HL-60/S4 treated with phorbol 12-myristate 13-acetate at 8.2 ng/mL for 4 days and 3 days (cell line): ENCODE measurements around the gene INO80C.
"Not testable (repeated sequence)": the region's sequence is repeated elsewhere in the genome, so short reads cannot be mapped to it uniquely, and the experiment has no call there.

ENCODE experiments used
- in situ Hi-C: fragments of 300-500 bp; cut with MboI; formaldehyde crosslinking; loops from 2 replicates; pipeline ENCODE4 v1.15.0; 2022; ENCODE audit warnings: low sequenced_read_pairs

INO80C gene

DNA sequence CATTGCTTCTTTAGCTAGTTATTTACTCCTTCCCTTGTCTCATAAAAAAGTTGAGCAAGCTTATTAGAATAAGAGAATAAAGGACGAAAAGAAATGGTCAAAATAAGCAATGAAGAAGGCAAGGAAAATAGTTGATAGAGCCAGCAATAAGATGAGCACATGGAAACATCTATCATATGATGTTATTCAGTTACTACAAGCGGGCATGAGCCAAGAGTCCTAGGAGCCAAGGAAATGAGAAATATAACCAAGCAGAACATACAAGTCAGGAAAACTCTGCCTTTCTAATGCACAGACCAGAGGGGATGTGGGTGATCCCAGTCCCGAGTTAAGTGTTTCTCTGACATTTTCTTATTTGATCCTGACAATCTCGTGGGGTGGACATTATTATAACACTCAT is 33.9 kb downstream of the INO80C start:
- in situ Hi-C loops, result no loop called here

DNA sequence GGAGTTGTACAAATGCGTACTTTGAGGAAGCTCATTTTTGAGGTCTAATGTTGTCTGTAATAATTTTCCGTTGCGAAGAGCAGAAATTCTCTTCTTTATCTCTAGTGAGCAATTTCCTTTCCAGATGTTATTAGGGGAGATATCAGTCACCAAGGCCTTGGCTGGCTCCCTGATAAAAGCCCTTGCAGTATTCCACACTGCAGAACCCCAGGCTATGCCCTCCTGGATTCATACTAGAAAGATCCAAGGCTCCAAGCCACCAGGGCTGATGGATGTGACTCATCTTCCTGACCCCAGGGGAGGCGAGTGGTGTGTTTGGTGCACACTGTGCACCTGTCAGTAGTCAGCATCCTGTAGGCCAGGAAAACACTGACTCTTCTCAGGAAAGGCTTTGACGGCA is 34.7 kb downstream of the INO80C start:
- in situ Hi-C loops, result no loop called here

DNA sequence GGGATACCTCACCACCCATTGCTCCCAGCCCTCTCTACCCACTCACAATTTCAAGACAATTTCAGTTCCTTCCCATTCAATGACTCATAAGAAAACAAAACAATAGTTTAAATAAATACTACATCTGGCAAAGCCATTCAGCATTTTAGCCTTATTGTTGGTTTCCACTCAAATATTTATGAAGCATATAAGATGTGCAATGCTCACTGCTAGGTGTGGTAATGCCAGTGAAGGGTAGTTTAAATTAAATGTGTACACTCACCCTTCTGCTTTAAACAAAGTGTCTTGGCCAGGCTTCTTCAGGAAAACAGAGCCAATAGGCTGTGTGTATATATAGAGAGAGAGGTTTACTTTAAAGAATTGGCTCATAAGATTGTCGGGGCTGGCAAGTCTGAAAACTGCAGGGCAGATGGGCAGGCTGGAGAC is 37.0 kb downstream of the INO80C start:
- in situ Hi-C loops, result no loop called here

DNA sequence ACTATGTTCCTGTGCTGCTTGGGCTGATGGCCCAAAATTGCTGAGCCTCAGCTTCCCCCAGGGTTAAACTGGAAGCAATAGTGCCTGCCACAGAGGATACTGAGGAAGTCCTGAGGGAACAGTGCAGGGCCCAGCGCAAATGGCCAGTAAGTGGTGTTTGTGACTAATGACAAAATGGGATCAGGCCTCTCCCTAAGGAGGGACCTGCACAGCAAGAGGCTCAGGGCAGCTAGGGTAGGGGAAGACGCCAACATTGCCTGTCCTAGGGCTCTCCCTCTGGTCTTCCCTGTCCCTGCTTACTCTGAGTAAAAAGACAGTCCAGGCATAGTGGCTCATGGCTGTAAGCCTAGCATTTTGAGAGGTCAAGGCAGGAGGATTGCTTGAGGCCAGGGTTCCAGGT is 37.8 kb downstream of the INO80C start:
- in situ Hi-C loops, result no loop called here

DNA sequence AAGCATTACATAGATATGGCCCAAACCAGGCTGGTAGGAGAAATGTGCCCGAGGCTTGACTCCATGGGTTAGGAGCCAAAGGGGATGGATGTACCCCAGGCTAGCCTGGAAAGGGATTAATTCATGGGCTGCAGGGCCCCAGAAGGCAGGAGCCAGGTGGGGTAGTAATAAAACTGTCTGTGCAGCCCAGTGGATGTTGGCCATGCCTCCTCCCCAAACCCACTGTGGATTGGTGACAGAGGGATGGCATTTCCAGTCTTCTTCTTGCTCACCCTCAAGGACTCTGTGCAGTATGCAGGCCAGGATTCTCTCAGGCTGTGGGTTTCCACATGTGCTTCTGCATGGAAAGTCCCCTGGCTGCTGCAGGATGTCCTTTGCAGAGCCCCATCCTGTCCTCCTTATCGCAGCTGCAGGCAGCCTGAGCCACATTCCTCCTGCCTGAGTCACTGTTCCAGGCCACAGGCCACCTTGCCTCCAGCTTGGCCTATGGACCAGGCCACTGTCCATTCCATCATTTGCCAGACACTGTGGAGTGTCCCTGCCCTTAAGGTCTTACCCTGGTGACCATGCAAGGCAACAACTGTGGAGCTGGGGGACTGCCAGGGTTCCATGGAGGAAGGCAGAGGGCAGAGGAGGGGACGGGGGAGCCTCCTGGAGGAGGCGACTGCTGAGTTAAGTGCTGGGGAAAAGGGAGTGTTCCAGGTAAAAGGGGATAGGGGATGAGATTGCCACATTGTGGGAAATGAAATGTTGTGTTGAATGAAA is 38.9 kb downstream of the INO80C start:
- in situ Hi-C loops, result no loop called here

DNA sequence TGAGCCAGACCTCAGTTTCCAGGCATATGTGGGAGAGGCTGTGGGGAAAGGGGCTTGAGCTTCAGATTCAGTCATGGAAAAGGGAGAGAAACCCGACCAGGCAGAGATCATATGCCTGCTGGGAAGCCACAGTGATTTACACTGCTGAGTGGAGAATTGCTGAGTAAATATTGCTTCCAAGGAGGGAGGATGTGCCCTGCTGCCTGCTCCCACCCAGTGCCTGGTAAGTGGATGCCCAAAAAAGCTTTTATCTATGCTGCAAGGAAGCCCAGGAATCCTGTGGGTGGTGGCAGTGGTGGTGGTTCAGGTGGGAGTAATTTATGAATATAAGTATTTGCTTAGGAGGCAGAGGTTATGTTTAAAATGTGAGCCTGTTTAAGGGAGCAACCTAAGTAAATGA is 39.5 kb downstream of the INO80C start:
- in situ Hi-C loops, result no loop called here

DNA sequence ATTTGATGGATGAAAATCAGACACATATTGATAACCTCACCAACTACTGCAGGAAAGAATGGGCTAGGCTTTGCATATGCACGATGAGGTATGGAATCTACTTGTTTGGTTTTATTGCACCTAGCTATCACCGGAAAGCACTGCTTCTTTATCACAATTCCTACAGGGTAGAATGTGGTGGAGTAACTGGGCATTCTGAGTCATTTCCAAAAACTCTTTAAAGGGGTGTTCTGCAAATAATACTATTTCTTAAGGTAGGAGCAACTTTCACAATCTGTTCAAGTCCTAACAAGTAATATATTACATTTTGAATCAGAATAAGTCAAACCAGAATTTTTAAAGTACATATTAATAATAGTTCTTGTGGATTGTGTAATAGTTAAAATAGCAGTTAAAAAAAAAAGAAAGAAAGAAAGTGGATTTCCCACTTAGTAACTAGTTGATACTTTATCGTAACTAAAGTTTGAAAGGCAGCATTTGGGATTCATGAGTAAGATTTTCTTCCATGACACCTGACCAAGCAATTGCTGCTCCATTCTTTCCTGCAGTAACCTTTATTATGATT is 40.5 kb downstream of the INO80C start:
- in situ Hi-C loops, result no loop called here

DNA sequence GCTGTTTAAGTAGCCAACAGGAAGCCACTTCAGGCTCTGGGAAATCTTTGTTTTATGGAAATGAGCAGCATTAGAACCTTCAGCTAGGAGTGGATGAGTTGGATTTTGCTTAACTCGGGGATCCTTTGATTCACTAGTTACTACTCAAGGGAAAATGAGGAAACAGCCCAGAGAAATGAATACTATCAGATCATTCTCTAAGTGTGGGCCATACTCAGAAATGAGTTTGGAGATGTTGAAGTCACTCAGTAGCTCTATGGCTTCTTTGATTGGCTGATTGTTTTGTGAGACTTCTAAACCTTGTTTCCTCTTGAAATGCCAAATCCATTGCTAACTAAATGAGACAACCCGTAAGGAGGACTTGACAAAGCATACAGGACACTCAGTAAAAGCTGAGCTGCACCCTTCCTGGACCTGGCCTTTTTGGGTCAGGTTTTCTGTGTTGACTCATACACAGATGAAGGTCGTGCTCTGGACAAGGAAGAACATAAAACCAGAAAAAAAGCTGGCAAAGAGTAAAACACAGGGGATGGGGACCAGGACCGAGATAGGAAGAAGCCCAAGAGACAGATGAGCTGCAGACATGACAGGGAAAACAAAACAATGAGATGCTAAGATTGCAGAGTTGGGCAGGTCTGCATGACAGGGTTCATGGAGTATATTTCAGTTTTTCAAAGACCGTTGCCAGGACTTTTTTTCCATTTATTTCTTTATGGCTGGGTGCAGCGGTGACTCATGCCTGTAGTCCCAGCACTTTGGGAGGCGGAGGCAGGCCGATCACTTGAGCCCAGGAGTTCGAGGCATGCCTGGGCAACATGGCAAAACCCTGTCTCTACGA is 41.6 kb downstream of the INO80C start:
- in situ Hi-C loops, result no loop called here

DNA sequence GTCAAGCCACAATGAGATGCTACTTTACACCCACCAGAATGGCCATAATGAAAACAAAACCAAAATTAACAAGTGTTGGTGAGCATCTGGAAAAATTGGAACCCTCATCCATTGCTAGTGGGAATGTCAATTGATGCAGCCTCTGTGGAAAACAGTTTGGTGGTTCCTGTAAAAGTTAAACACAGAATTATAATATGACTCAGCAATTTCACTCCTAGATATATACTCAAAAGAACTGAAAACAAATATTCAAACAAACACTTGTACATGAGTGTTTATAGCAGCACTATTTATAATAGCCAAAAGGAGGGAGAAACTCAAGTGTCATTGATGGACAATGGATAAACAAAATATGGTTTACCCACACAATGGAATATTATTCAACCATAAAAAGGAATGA is 43.0 kb downstream of the INO80C start:
- in situ Hi-C loops, result no loop called here

DNA sequence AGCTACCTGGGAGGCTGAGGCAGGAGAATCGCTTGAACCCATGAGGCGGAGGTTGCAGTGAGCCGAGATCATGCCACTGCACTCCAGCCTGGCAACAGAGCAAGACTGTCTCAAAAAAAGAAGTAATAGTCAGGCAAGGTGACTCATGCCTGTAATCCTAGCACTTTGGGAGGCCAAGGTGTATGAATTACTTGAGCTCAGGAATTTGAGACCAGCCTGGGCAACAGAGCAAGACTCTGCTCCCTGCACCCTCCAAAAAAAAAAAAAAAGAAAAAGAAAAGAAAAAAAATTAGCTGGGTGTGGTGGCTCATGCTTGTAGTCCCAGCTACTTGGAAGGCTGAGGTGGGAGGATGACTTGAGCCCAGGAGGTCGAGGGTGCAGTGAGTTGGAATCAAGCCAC is 44.7 kb downstream of the INO80C start:
- in situ Hi-C loops, result not testable (repeated sequence)

DNA sequence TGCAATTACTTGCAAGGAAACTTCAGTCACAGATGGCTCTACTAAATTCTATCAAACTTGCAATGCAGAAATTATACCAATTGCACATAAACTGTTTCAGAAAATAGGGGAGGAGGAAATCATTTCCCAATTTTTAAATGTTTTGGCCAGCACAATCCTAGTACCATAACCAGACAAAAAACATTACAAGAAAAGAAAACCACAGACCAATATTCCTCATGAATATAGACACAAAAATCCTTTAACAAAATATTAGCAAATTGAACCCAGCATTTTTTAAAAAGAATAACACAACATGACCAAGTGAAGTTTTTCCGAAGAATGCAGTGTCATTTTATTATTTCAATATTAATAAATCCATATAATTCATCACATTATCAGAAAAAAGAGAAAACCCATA is 45.8 kb downstream of the INO80C start:
- in situ Hi-C loops, result no loop called here

DNA sequence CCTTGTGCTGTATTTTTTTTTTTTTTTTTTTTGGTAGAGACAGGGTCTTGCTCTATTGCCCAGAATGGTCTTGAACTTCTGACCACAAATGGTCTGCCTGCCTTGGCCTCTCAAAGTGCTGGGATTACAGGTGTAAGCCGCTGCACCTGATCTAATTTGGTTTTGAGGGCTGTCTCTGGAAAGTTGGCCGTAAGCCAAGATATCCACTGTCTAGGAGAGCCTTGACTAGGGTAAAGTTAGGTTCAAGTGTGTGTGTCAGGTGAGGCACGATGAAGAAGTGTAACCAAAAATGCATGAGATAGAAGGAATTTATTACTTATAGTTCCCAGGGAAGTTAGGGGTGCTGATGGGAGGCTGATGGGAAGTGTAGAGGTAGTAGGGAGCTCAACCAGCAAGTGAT is 46.7 kb downstream of the INO80C start:
- in situ Hi-C loops, result no loop called here

DNA sequence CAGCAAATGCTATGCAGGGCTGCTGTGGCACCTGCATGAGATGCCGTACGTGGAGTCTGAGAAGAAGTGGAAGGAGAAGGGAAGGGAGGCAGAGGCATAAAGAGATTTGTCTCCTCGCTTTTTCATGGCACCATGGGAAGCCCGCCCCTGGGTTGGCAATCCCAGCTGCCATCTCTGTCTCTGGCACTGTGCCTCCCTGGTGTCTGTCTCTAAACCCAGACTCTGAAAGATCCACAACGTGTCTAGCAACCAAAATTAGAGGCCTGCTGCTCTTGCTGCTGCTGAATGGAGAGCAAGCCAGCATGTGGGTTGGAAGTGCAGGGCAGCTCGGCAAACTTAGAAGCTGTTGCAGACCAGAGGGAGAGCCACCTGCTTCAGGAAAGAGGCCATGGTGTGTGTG is 53.1 kb downstream of the INO80C start:
- in situ Hi-C loops, result no loop called here

DNA sequence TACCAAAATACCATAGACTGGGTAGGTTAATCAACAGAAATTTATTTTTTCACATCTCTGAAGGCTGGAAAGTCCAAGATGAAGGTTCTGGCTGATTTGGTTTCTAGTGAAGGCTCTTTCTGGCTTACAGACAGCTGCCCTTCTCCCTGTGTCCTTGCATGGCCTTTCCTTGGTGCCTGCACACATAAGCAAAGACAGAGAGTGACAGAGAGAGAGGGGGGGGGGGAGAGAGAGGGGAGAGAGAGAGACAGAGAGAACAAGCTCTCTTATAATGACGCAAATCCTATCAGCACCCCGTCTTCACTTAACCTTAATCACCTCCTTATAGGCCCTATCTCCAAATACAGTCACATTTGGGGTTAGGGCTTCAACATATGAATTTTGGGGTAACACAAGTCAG is 53.9 kb downstream of the INO80C start:
- in situ Hi-C loops, result no loop called here

DNA sequence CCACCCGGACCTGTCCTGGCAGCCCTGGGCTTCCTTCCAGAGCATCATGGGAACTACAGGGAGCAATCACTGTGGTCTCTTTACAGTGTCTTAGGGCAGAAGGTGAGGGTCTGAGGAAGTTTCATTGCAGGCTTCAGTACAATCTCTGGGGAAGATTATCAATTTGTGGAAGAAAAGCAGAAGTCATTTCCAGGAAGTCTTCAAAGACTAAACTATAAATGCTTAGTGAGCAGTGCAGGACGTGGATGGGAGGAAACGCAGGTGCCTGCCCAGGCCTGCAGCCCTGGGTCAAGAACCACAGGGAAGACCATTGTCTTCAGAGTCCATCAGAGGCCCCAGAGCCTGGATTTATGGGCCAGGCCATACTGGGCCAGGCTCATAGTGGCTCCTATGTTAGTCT is 54.3 kb downstream of the INO80C start:
- in situ Hi-C loops, result no loop called here

DNA sequence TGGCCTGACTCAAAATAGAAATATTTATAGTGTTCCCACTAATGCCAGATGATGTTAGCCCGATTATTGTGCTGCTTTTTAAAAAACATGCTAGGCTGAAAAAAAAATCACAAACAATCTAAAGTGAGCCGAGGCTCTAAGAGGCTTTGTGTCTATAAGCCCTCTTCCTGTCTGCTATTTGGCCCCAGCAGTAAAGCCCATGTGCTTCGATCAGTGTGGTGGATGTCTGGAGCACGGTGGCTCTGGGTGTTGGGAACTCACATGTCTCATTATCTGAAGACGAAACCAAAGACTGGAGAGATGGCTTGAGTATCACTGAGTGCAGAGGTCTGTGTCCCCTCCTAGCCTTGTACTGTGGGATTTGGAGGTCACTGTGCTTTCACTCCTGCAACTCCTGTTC is 55.1 kb downstream of the INO80C start:
- in situ Hi-C loops, result no loop called here

DNA sequence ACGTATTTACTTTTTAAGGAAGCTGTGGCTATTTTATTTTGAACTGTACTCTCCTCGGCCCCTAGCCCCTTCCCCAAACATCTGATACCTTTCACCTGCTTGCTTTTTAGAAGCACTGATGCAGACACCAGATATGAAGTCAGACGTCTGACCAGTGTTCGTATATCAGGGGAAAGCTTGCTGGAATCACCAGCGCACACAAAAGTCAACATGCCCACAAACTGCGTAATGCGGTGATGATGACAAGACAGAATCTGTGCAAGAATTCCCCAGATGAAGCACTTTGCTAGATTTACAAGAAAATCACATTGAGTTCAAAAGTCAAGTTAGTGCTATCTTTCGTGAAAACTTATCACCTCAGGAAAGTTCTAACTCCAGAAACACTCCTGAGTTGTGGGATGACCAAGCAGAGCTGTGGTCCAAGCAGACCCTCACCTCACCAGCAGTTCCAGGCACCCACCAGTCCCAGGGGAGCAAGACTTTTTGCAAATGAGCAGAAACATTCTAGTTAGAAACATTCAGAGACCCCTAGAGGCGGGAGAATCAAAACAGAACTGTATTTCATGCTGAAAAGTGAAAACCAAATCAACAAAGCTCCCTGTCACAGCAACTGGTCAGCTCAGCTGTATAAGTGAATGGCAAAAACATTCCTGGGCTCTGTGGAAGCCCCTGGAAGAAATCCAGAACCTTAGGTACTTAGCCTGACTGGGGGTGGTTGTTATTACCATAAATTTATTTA is 55.7 kb downstream of the INO80C start:
- in situ Hi-C loops, result no loop called here

DNA sequence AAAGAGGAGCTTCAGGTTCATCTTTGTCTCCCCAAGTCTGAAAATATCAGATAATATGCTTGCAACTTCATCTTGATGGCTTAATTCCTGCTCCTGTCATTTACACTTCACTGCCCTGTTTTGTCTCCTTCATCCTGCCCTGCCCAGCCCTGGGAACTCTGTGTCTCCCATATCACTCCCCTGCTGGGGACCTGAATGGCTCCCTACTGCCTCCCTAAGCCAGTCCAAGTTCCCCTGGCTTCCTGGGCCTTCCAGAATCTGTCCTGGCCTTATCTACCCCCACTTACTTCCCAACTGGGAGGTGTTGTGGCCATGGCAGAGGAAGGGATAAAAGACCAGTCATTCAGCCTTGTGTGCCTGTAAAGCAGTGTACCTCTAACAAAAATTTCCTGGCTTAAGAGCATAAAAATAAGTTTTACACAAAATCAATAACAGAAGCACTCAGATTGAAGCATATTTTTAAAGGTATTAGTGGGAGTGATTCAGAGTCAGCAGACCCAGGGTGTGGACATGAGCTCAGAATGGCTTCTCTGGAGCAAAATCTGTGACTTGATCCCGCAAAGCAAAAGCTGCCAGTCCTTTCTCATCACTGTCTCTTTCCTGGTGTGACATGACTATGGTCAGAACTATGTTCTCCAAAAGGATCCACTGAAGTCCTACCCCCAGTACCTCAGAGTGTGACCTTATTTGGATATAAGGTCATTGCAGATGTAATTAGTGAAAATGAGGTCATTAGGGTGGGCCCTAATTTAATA is 59.1 kb downstream of the INO80C start:
- in situ Hi-C loops, result no loop called here

DNA sequence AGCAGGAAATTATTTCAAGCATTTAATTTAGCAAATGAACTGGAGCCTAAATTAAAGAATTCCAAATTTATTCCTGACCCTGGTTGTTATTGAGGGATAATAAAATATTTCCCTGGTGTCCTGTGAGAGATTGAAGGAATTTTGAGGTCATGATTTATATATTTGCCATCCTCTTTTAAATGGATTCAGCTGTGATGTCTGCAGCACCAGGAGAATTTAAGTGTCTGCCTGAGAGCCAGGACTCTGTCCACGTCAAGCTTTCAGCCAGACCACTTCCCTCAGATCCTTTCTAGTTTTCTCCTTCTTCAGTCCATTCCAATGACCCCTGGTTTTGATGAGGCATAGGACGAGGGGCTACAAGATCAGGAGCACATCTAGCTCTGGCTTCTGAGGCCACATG is 59.9 kb downstream of the INO80C start:
- in situ Hi-C loops, result no loop called here

DNA sequence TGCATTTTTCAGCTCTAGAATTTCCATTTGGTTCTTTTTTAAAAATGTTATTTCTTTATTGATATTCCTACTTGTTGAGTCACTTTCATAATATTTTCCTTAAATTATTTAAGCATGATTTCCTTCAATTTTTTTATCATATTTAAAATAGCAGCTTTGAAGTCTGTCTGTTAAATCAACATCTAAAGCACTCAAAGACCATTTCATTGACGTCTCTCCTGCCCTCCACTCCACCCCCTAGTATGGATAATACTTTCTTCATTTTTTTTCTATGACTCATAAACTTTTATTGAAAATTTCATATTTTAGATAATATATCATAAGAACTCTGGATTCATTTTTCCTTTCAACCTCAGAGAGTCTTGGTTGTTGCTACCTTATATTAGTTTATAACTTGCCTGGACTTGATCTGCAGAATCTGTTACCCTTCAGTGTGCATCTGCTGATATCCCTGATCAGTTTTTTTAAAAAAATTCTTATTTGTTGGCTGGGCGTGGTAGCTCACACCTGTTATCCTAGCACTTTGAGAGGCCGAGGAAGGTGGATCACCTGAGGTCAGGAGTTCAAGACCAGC is 61.6 kb downstream of the INO80C start:
- in situ Hi-C loops, result no loop called here
